ENCODE measurements around the gene SCUBE1.

The SCUBE1 gene

GRCh38 chr22:43304831-43305590 lies 38.2 kb downstream of the SCUBE1 start:
- no peaks in the 10 kb centered on the region for H3K36me3 Mint-ChIP-seq
- H3K4me3 Mint-ChIP-seq: no peak overlapping the region
- H3K9me3 Mint-ChIP-seq (ENCODE audit: low read depth): no peaks in the 10 kb centered on the region
- H3K4me1 Mint-ChIP-seq (ENCODE audit: low read depth): no peaks in the 10 kb centered on the region
- no peak overlapping the region for H3K27ac Mint-ChIP-seq
- peaks cover 1% of the 10 kb centered on the region for H3K27me3 Mint-ChIP-seq

GRCh38 chr22:43303751-43304150 lies 39.4 kb downstream of the SCUBE1 start:
- no peak overlapping the region for H3K27ac Mint-ChIP-seq
- peaks cover 1% of the 10 kb centered on the region for H3K27me3 Mint-ChIP-seq
- no peaks in the 10 kb centered on the region for H3K36me3 Mint-ChIP-seq
- no peak overlapping the region for H3K4me3 Mint-ChIP-seq
- no peaks in the 10 kb centered on the region for H3K9me3 Mint-ChIP-seq (ENCODE audit: low read depth)
- no peaks in the 10 kb centered on the region for H3K4me1 Mint-ChIP-seq (ENCODE audit: low read depth)

- H3K9me3 Mint-ChIP-seq (ENCODE audit: low read depth): no peaks in the 10 kb centered on the region
- no peak overlapping the region for H3K27ac Mint-ChIP-seq
- no peaks in the 10 kb centered on the region for H3K36me3 Mint-ChIP-seq
- no peaks in the 10 kb centered on the region for H3K4me1 Mint-ChIP-seq (ENCODE audit: low read depth)
- H3K4me3 Mint-ChIP-seq: no peak overlapping the region
- peaks cover 1% of the 10 kb centered on the region for H3K27me3 Mint-ChIP-seq
These were observed 40.0 kb downstream of the SCUBE1 start for GRCh38 chr22:43303166-43303565.

GRCh38 chr22:43302531-43303041 lies 40.6 kb downstream of the SCUBE1 start:
- no peaks in the 10 kb centered on the region for H3K36me3 Mint-ChIP-seq
- H3K27me3 Mint-ChIP-seq: peaks cover 1% of the 10 kb centered on the region
- no peaks in the 10 kb centered on the region for H3K4me1 Mint-ChIP-seq (ENCODE audit: low read depth)
- H3K9me3 Mint-ChIP-seq (ENCODE audit: low read depth): no peaks in the 10 kb centered on the region
- H3K4me3 Mint-ChIP-seq: no peak overlapping the region
- no peak overlapping the region for H3K27ac Mint-ChIP-seq

- no peaks in the 10 kb centered on the region for H3K4me1 Mint-ChIP-seq (ENCODE audit: low read depth)
- no peak overlapping the region for H3K4me3 Mint-ChIP-seq
- no peaks in the 10 kb centered on the region for H3K36me3 Mint-ChIP-seq
- H3K27ac Mint-ChIP-seq: no peak overlapping the region
- peaks cover 1% of the 10 kb centered on the region for H3K27me3 Mint-ChIP-seq
- no peaks in the 10 kb centered on the region for H3K9me3 Mint-ChIP-seq (ENCODE audit: low read depth)
These were observed 41.3 kb downstream of the SCUBE1 start for GRCh38 chr22:43301866-43302265.

DNA sequence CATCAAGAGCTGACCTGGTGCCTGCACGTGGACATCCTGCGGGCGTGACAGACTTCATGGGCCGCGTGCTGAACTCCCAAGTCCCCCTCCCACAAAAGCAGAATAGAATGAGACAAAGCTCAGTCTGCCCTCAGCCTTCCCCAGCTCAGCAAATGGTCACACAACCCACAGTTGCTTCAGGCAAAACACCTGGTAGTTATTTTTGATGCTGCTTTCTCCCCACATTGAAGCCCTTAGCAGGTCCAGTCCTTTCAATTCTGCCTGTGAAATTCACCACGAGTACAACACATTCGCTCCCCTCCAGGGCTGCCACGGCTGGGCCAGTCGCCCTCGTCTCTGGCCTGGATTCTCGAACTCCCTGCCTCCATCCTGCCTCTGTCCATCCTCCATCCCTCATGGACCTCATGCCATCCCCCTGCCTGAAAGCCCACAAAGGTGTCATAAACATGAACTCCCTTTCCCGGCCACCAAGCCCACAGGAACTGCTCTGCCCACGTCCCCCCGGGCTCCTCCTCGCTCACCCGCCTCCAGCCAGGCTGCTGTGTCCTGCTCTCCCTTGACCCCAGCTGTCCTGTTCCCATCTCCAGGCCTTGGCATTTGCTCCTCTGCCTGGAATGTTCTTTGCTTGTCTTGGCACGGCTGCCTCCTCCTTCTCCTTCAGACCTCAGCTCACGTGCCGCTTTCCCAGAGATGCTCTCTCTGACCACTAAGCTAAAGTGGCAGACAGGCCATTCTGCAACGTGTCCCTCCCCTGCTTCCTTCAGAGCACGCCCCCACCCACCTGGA lies 42.1 kb downstream of the SCUBE1 start:
- Mint-ChIP-seq H3K27me3 (peaks cover 1% of the 10 kb centered on the region), H3K27ac (no peak overlapping the region), H3K4me3 (no peak overlapping the region), H3K9me3 (ENCODE audit: low read depth) (no peaks in the 10 kb centered on the region), H3K36me3 (no peaks in the 10 kb centered on the region), H3K4me1 (ENCODE audit: low read depth) (no peaks in the 10 kb centered on the region)

DNA sequence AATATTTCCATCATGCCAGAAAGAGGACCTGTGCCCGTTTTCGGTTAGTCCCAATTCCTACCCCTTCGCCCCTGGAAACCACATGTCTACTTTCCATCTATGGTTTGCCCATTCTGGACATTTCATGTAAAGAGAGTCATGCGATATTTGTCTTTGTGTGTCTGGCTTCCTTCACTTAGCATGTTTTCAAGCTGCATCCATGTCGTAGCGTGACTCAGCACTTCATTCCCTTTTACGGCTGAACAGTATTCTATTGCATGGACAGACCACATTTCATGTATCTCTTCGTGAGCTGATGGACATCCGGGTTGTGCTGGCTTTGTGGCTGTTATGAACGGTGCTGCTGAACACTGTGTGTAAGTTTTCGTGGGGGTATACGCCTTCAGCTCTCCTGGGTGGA lies 43.4 kb downstream of the SCUBE1 start:
- Mint-ChIP-seq H3K27ac (no peak overlapping the region), H3K4me3 (no peak overlapping the region), H3K27me3 (no peaks in the 10 kb centered on the region), H3K9me3 (ENCODE audit: low read depth) (no peaks in the 10 kb centered on the region), H3K36me3 (no peaks in the 10 kb centered on the region), H3K4me1 (ENCODE audit: low read depth) (no peaks in the 10 kb centered on the region)

DNA sequence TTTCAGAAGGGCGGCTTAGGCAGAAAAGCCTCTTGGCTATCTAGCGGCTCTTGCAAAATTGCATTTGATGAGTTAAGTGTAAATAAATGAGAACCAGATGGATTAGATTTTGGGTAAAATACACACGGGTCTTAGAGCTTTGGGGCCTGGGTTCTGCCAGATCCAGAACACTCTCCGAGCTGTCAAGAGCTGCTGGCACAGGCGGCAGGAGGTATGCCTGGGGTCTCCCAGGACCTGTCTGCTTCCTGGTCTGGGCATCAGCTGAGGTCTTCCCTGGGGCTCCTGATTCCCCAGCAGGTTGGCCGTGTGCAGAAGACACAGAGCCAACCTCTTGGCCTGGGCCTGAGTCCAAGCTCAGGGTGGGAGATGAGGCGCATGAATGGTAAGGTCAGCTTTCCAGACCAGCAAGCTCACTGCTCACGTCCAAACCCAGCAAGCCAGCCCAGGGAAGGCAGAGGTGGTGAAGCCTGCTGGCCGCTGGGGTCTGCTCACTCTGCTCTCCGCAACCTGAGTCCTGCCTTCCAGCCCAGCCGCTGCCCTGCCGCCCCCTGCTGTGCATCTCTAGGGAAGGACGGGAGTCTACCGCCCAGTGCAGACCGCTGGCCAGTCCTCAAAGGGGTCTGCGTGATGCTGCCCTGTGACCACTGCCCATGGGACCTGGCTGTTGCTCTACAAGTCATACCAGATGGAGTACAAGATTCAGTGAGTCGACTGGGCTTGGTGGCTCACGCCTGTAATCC lies 44.9 kb downstream of the SCUBE1 start:
- H3K4me3 Mint-ChIP-seq: no peak overlapping the region
- no peaks in the 10 kb centered on the region for H3K9me3 Mint-ChIP-seq (ENCODE audit: low read depth)
- H3K27me3 Mint-ChIP-seq: no peaks in the 10 kb centered on the region
- H3K4me1 Mint-ChIP-seq (ENCODE audit: low read depth): no peaks in the 10 kb centered on the region
- no peaks in the 10 kb centered on the region for H3K36me3 Mint-ChIP-seq
- no peak overlapping the region for H3K27ac Mint-ChIP-seq

DNA sequence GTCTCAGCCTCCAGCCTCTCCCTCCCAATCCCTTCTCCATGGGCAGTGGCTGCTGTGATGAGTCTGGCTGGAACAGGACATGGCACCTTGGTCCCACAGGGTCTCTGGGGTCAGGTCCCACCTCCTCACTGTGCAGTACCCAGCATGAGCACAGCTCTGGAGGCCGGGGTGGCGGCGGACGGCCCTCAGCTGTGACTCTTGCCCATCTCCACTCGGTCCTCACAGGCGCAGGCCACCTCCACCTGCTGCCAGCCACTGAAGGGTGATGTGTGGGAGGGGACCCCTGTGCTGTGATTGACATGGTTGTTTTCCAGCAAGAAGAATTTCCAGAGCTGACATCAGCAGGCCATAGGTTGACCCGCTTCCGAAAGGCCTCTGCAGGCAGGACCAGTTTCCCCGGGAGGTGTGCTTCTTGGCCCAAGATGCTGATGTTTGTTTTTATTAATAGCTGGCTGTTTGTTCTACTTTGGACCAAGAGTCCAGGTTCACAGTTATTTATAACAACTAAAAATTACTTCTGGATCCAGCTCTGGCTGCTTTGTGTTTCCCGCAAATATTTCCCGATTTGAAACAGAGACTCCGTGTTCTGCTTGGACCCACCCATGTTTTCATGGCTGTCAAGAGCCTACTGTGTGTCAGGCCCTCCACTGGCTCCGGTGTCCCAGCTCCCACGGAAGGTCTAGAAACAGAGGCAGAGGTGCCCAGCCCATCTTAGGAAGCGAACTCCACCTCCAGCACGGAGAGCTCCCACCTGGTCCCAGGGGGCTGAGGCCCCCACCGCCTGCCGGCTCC lies 45.7 kb downstream of the SCUBE1 start:
- Mint-ChIP-seq H3K4me3 (no peak overlapping the region), H3K27me3 (no peaks in the 10 kb centered on the region), H3K36me3 (no peaks in the 10 kb centered on the region), H3K4me1 (ENCODE audit: low read depth) (no peaks in the 10 kb centered on the region), H3K9me3 (ENCODE audit: low read depth) (no peaks in the 10 kb centered on the region), H3K27ac (no peak overlapping the region)

DNA sequence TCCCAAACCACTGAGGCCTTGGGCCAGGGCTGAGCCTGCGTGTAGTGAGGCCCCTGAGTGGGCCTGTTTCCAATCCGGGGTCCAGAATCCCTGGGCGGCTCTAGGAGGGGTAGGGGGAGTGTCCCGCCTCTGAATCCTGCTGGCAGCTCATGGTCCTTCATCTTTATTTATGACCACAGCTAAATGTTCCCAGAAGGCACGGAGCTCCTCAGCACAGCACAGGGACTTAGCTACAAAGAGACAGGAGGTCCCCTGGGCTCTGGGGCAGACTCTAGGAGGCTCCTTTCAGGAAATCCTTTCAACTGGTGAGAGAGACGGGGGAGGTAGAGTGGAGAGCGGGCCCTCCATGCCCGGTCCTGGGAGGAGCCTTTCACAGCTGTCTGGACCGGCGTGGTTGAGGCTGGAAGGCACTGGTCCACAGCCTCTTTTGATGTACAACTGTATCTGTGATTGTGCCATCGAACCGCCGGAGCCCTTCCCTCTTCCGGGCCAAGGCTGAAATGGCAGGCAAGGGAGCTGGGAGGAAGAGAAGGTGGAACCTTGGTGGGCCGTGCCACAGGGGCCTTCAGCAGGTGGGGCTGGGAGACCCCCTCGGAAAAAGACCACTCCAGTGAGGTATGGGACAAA lies 46.8 kb downstream of the SCUBE1 start:
- Mint-ChIP-seq H3K27ac (no peak overlapping the region), H3K36me3 (no peaks in the 10 kb centered on the region), H3K4me1 (ENCODE audit: low read depth) (no peaks in the 10 kb centered on the region), H3K9me3 (ENCODE audit: low read depth) (no peaks in the 10 kb centered on the region), H3K27me3 (no peaks in the 10 kb centered on the region), H3K4me3 (no peak overlapping the region)

DNA sequence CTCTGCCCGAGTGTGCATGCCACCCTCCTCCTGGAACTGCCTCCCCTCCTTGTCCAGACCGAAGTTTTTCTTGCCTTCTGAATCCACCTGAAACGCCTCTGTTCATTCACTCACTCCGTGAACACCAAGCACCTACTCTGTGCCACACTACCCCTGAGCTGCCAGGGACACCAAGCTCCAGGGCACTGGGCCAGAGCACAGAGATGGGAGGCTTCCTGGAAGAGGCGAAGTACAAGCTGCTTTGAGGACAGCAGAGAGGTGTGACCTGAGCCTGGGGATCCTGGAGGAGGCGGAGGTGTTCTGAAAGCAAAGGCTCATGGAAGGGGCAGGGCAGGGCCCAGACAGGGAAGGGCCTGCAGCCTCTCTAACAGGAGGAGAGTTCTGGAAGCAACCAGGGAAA lies 47.5 kb downstream of the SCUBE1 start:
- Mint-ChIP-seq H3K4me3 (no peak overlapping the region), H3K36me3 (no peaks in the 10 kb centered on the region), H3K27me3 (no peaks in the 10 kb centered on the region), H3K4me1 (ENCODE audit: low read depth) (no peaks in the 10 kb centered on the region), H3K9me3 (ENCODE audit: low read depth) (no peaks in the 10 kb centered on the region), H3K27ac (no peak overlapping the region)

- H3K9me3 Mint-ChIP-seq (ENCODE audit: low read depth): no peaks in the 10 kb centered on the region
- H3K27ac Mint-ChIP-seq: no peak overlapping the region
- H3K36me3 Mint-ChIP-seq: no peaks in the 10 kb centered on the region
- H3K4me1 Mint-ChIP-seq (ENCODE audit: low read depth): no peaks in the 10 kb centered on the region
- H3K27me3 Mint-ChIP-seq: no peaks in the 10 kb centered on the region
- H3K4me3 Mint-ChIP-seq: no peak overlapping the region
These were observed 48.0 kb downstream of the SCUBE1 start for GRCh38 chr22:43295173-43295572.

GRCh38 chr22:43293655-43294392 lies 49.3 kb downstream of the SCUBE1 start:
- H3K36me3 Mint-ChIP-seq: no peaks in the 10 kb centered on the region
- no peaks in the 10 kb centered on the region for H3K9me3 Mint-ChIP-seq (ENCODE audit: low read depth)
- no peaks in the 10 kb centered on the region for H3K4me1 Mint-ChIP-seq (ENCODE audit: low read depth)
- H3K4me3 Mint-ChIP-seq: no peak overlapping the region
- no peak overlapping the region for H3K27ac Mint-ChIP-seq
- H3K27me3 Mint-ChIP-seq: no peaks in the 10 kb centered on the region

Measured in activated naive CD8-positive, alpha-beta T cell (primary cell).